Sigmoid colon (tissue), 7 donors: ENCODE results near the gene TBC1D22A. TPM values are rescaled to one million over a fixed set of nuclear protein-coding genes. Genes with fewer than 3 reads are reported as not detected.

Source experiments
- DNase-seq: peaks from one replicate; pipeline ENCODE4 v3.0.0-alpha.2; 2019
- H3K27ac ChIP-seq, 4 donors: fragments of 200-600 bp; sonication (generic); one replicate each; pipeline ENCODE4 v1.5.1; 2016 to 2019; ENCODE audit warnings: mild to moderate bottlenecking in 1 of 4
- H3K27me3 ChIP-seq, 3 donors: fragments of 200-600 bp; sonication (generic); one replicate each; pipeline ENCODE4 v1.5.1; 2019; ENCODE audit warnings: mild to moderate bottlenecking in 1 of 3
- H3K36me3 ChIP-seq, 4 donors: fragments of 200-600 bp; sonication (generic); one replicate each; pipeline ENCODE4 v1.5.1; 2016 to 2019
- H3K4me1 ChIP-seq, 4 donors: fragments of 200-600 bp; sonication (generic); one replicate each; pipeline ENCODE4 v1.5.1; 2017 to 2019
- H3K4me3 ChIP-seq, 4 donors: fragments of 200-600 bp; sonication (generic); one replicate each; pipeline ENCODE4 v1.5.1; 2017 to 2019; ENCODE audit warnings: mild to moderate bottlenecking in 2 of 4, moderate library complexity in 1 of 4
- H3K9me3 ChIP-seq, 4 donors: fragments of 200-600 bp in 3 of 4; sonication (generic) in 3 of 4; one replicate each; pipeline versions ENCODE4 v1.5.1 to v1.6.1; 2013 to 2019
- CTCF ChIP-seq, 4 experiments: fragments of 450-650 bp in 3 of 4; fragments of 200-600 bp in 1 of 4; IDR thresholded peaks; one replicate each; pipeline ENCODE4 v1.5.1; 2016 to 2019; ENCODE audit warnings: antibody characterized with exemption in 4 of 4, mild to moderate bottlenecking in 3 of 4, moderate library complexity in 2 of 4
- EP300 ChIP-seq, 4 donors: sonication (generic); formaldehyde crosslinking; IDR thresholded peaks; one replicate each; pipeline ENCODE4 v1.6.1; 2017; ENCODE audit warnings: antibody characterized with exemption in 4 of 4
- POLR2A ChIP-seq, 2 donors: fragments of 450-650 bp; IDR thresholded peaks; one replicate each; pipeline ENCODE4 v1.6.1; 2016; ENCODE audit warnings: antibody characterized with exemption in 2 of 2, mild to moderate bottlenecking in 2 of 2, moderate library complexity in 2 of 2
- POLR2AphosphoS5 ChIP-seq, 4 donors: sonication (generic); formaldehyde crosslinking; IDR thresholded peaks; one replicate each; pipeline ENCODE4 v1.6.1; 2017; ENCODE audit warnings: antibody characterized with exemption in 4 of 4
- WGBS, 2 donors: extraction: QIAGEN DNeasy Blood & Tissue Kit; methylation state at CpG; one replicate each; pipeline ENCODE4 v1.1.7; 2013; 5-methylcytosine and 5-hydroxymethylcytosine counted together
- intact Hi-C: fragments of 100-400 bp; cut with DNase I; formaldehyde crosslinking; loops from one replicate; pipeline ENCODE4 v1.15.1; 2023
- polyA plus RNA-seq, 3 donors: library from polyadenylated mRNA; stranded (reverse); fragments of 200-250 nt; gene quantifications; one replicate each; pipeline ENCODE4 v1.2.3, GENCODE V29; 2013
- total RNA-seq, 4 donors: library from RNA; depleted of rRNA; stranded (reverse); fragments of >200 nt; gene quantifications; one replicate each; pipeline ENCODE4 v1.1.0, GENCODE V29; 2016
- donor health status: healthy with polysubstance abuse.
- donor health status: Bipolar disorder and iron deficiency.
- donor health status: healthy.

TBC1D22A gene
- total and polyA plus RNA-seq, 7 donors, result 13.6 to 34.6 (median 14.3) TPM

GRCh38 chr22:46972256-46972655 lies 209.8 kb downstream of the TBC1D22A start:
- intact Hi-C loops, result loop anchor here (5.0 kb wide), 1 partner anchor 55 kb away; no protein-coding TSS in a partner anchor
- Histone ChIP-seq H3K27ac (peak overlapping the region in 1 of 4 donors; percentile 57), H3K4me1 (peaks cover 0 to 10% (median 0%) of the 10 kb centered on the region in 4 donors), H3K9me3 (no peaks in the 10 kb centered on the region), H3K4me3 (no peak overlapping the region), H3K27me3 (no peaks in the 10 kb centered on the region), H3K36me3 (peaks cover 0 to 16% (median 0%) of the 10 kb centered on the region in 4 donors)
- peak; percentile 25 for DNase-seq
- WGBS, 2 donors, result 91 to 95% methylated on average over 17 of the region's 17 CpGs
- TF ChIP-seq POLR2AphosphoS5 (IDR thresholded peaks at IDR 0.05) (no peak), CTCF (IDR thresholded peaks at IDR 0.05) (no peak), EP300 (IDR thresholded peaks at IDR 0.05) (no peak), POLR2A (IDR thresholded peaks at IDR 0.05) (no peak)

GRCh38 chr22:46972901-46973831 lies 210.7 kb downstream of the TBC1D22A start:
- H3K9me3 ChIP-seq, result no peaks in the 10 kb centered on the region
- H3K36me3 ChIP-seq, result peaks cover 0 to 19% (median 0%) of the 10 kb centered on the region in 4 donors
- no peak overlapping the region for H3K27ac ChIP-seq
- peaks cover 0 to 10% (median 0%) of the 10 kb centered on the region in 4 donors for H3K4me1 ChIP-seq
- peak; percentile 58 for DNase-seq
- H3K27me3 ChIP-seq, result no peaks in the 10 kb centered on the region
- H3K4me3 ChIP-seq, result no peak overlapping the region
- intact Hi-C loops, result loop anchor here (5.0 kb wide), 1 partner anchor 56 kb away; no protein-coding TSS in a partner anchor
- 96% methylated on average over 32 of the region's 32 CpGs for WGBS, 2 donors
- TF ChIP-seq EP300 (IDR thresholded peaks at IDR 0.05), result no peak
- TF ChIP-seq POLR2AphosphoS5 (IDR thresholded peaks at IDR 0.05), result no peak
- TF ChIP-seq CTCF (IDR thresholded peaks at IDR 0.05), result no peak
- no peak for TF ChIP-seq POLR2A (IDR thresholded peaks at IDR 0.05)

- DNase-seq, result peak; percentile 58
- H3K9me3 ChIP-seq, result no peaks in the 10 kb centered on the region
- intact Hi-C loops, result loop anchor here (5.0 kb wide), 1 partner anchor 57 kb away; no protein-coding TSS in a partner anchor
- TF ChIP-seq EP300 (IDR thresholded peaks at IDR 0.05) (no peak), POLR2A (IDR thresholded peaks at IDR 0.05) (no peak), POLR2AphosphoS5 (IDR thresholded peaks at IDR 0.05) (no peak), CTCF (IDR thresholded peaks at IDR 0.05) (no peak)
- H3K36me3 ChIP-seq, result peaks cover 0 to 19% (median 0%) of the 10 kb centered on the region in 4 donors
- peaks cover 0 to 10% (median 0%) of the 10 kb centered on the region in 4 donors for H3K4me1 ChIP-seq
- WGBS, 2 donors, result 87 to 90% methylated on average over 20 of the region's 20 CpGs
- no peak overlapping the region for H3K27ac ChIP-seq
- no peak overlapping the region for H3K4me3 ChIP-seq
- H3K27me3 ChIP-seq, result no peaks in the 10 kb centered on the region
These were observed 211.6 kb downstream of the TBC1D22A start for GRCh38 chr22:46974077-46974476.

GRCh38 chr22:46974631-46975585 lies 212.5 kb downstream of the TBC1D22A start:
- no peaks in the 10 kb centered on the region for H3K27me3 ChIP-seq
- no peak overlapping the region for H3K4me3 ChIP-seq
- H3K36me3 ChIP-seq, result peaks cover 0 to 19% (median 6%) of the 10 kb centered on the region in 4 donors
- no peak overlapping the region for H3K27ac ChIP-seq
- TF ChIP-seq POLR2A (IDR thresholded peaks at IDR 0.05), result no peak
- no peak for TF ChIP-seq POLR2AphosphoS5 (IDR thresholded peaks at IDR 0.05)
- TF ChIP-seq EP300 (IDR thresholded peaks at IDR 0.05), result no peak
- TF ChIP-seq CTCF (IDR thresholded peaks at IDR 0.05), result no peak
- H3K4me1 ChIP-seq, result peaks cover 0 to 10% (median 0%) of the 10 kb centered on the region in 4 donors
- no peaks in the 10 kb centered on the region for H3K9me3 ChIP-seq
- DNase-seq, result peak; percentile 45
- intact Hi-C loops, result loop anchor here (5.0 kb wide), 1 partner anchor 58 kb away; no protein-coding TSS in a partner anchor
- 95 to 96% methylated on average over 24 of the region's 24 CpGs for WGBS, 2 donors
